HepG2 (cell line): Measurements from ENCODE around the gene RFC2. TPM values are rescaled to one million over a fixed set of nuclear protein-coding genes. Genes with fewer than 3 reads are reported as not detected.
A peak's percentile ranks its signal among the peaks of the same experiment; 100 is the strongest.

Experiments
- ELF3 ChIP-seq: IDR thresholded peaks from 2 replicates; pipeline ENCODE4 v1.6.1; 2016; ENCODE audit warnings: missing genetic modification reagents, missing compliant biosample characterization
- ETS1 ChIP-seq: sonication (generic); formaldehyde crosslinking; IDR thresholded peaks from 2 replicates; pipeline ENCODE4 v1.4.0; 2020; ENCODE audit warnings: missing genetic modification reagents
- FIP1L1 ChIP-seq: fragments of 200-400 bp; formaldehyde crosslinking; IDR thresholded peaks from 2 replicates; pipeline ENCODE4 v1.6.1; 2018; ENCODE audit warnings: low read depth, mild to moderate bottlenecking, low read length, moderate library complexity, borderline replicate concordance; ENCODE audit not compliant: insufficient read depth
- FOSL1 ChIP-seq: sonication (generic); formaldehyde crosslinking; IDR thresholded peaks from 2 replicates; pipeline ENCODE4 v1.9.0; 2021; ENCODE audit warnings: missing genetic modification reagents, borderline replicate concordance
- FOXP1 ChIP-seq, 2 experiments: fragments of 450-650 bp in 1 of 2; IDR thresholded peaks; 2 replicates each; pipeline ENCODE4 v1.6.1; 2017 to 2018; ENCODE audit warnings: antibody characterized with exemption in 1 of 2
- HMG20A ChIP-seq: IDR thresholded peaks from 2 replicates; pipeline ENCODE4 v1.6.1; 2016; ENCODE audit warnings: borderline replicate concordance
- HNRNPL ChIP-seq: fragments of 200-400 bp; formaldehyde crosslinking; IDR thresholded peaks from 2 replicates; pipeline ENCODE4 v1.6.1; 2017; ENCODE audit warnings: mild to moderate bottlenecking, low read depth, low read length
- KLF12 ChIP-seq: sonication (generic); formaldehyde crosslinking; IDR thresholded peaks from 2 replicates; pipeline ENCODE4 v1.4.0; 2020; ENCODE audit warnings: missing genetic modification reagents, borderline replicate concordance
- KLF16 ChIP-seq, 2 experiments: sonication (generic) in 1 of 2; formaldehyde crosslinking in 1 of 2; IDR thresholded peaks; 2 replicates each; pipeline versions ENCODE4 v1.6.1 to v1.8.0; 2016 to 2023; ENCODE audit warnings: missing genetic modification reagents in 2 of 2, missing compliant biosample characterization in 1 of 2
- KLF6 ChIP-seq: IDR thresholded peaks from 2 replicates; pipeline ENCODE4 v1.8.0; 2016; ENCODE audit warnings: missing biosample characterization, missing genetic modification reagents
- MIXL1 ChIP-seq: IDR thresholded peaks from 2 replicates; pipeline ENCODE4 v1.6.1; 2016
- PHF5A ChIP-seq: IDR thresholded peaks from one replicate; pipeline ENCODE4 v1.6.1; 2018; ENCODE audit warnings: low read depth, missing genetic modification reagents; ENCODE audit not compliant: unreplicated experiment
- PLRG1 ChIP-seq: fragments of 450-650 bp; conservative IDR thresholded peaks from 2 replicates; pipeline ENCODE4 v1.6.1; 2016
- PRPF4 ChIP-seq: fragments of 200-400 bp; formaldehyde crosslinking; IDR thresholded peaks from 2 replicates; pipeline ENCODE4 v1.6.1; 2016; ENCODE audit warnings: low read length, low read depth; ENCODE audit not compliant: poor library complexity, severe bottlenecking
- REPIN1 ChIP-seq: sonication (generic); formaldehyde crosslinking; IDR thresholded peaks from 2 replicates; pipeline ENCODE4 v1.8.0; 2022; ENCODE audit warnings: missing genetic modification reagents, low read depth, mild to moderate bottlenecking, borderline replicate concordance
- SATB2 ChIP-seq: sonication (generic); formaldehyde crosslinking; IDR thresholded peaks from 2 replicates; pipeline ENCODE4 v1.5.0; 2020; ENCODE audit warnings: missing genetic modification reagents
- SIX1 ChIP-seq: sonication (generic); formaldehyde crosslinking; IDR thresholded peaks from 2 replicates; pipeline ENCODE4 v1.4.0; 2020; ENCODE audit warnings: missing genetic modification reagents, borderline replicate concordance
- SIX4 ChIP-seq: sonication (generic); formaldehyde crosslinking; IDR thresholded peaks from 2 replicates; pipeline ENCODE4 v1.4.0; 2020; ENCODE audit warnings: missing genetic modification reagents
- TEF ChIP-seq: sonication (generic); formaldehyde crosslinking; IDR thresholded peaks from 2 replicates; pipeline ENCODE4 v1.5.0; 2020; ENCODE audit warnings: missing genetic modification reagents
- ZBTB4 ChIP-seq: sonication (generic); formaldehyde crosslinking; IDR thresholded peaks from 2 replicates; pipeline ENCODE4 v1.4.0; 2020; ENCODE audit warnings: missing genetic modification reagents, mild to moderate bottlenecking, borderline replicate concordance
- ZNF549 ChIP-seq: sonication (generic); formaldehyde crosslinking; IDR thresholded peaks from 2 replicates; pipeline ENCODE4 v1.5.0; 2020; ENCODE audit warnings: missing genetic modification reagents
- ZNF570 ChIP-seq: sonication (generic); formaldehyde crosslinking; IDR thresholded peaks from 2 replicates; pipeline ENCODE4 v1.4.0; 2020; ENCODE audit warnings: mild to moderate bottlenecking, missing genetic modification reagents, borderline replicate concordance
- ZNF597 ChIP-seq: sonication (generic); formaldehyde crosslinking; IDR thresholded peaks from 2 replicates; pipeline ENCODE4 v1.5.0; 2020; ENCODE audit warnings: missing genetic modification reagents
- ZNF703 ChIP-seq: sonication (generic); formaldehyde crosslinking; IDR thresholded peaks from 2 replicates; pipeline ENCODE4 v1.5.1; 2020; ENCODE audit warnings: missing genetic modification reagents, mild to moderate bottlenecking, moderate library complexity, borderline replicate concordance
- ZNF772 ChIP-seq: sonication (generic); formaldehyde crosslinking; IDR thresholded peaks from 2 replicates; pipeline ENCODE4 v1.5.0; 2020; ENCODE audit warnings: mild to moderate bottlenecking, missing genetic modification reagents
- polyA plus RNA-seq, 8 experiments: library from polyadenylated mRNA; depleted of rRNA in 3 of 8; stranded (reverse) in 7 of 8; unstranded in 1 of 8; fragments of >200 nt; fragmentation: Illumina TruSeq in 4 of 8; extraction: Trizol in 4 of 8; gene quantifications; 2 replicates each; pipeline versions ENCODE4 v1.2.1 to v1.2.3, GENCODE V29; 2011 to 2016; ENCODE audit warnings: low read depth in 4 of 8, missing spikeins in 1 of 8, mixed read lengths in 1 of 8; ENCODE audit not compliant: insufficient read depth in 1 of 8
- total RNA-seq, 5 experiments: library from RNA; depleted of rRNA; stranded (reverse); fragments of >200 nt; fragmentation: Illumina TruSeq; extraction: Trizol; gene quantifications; 2 replicates each; pipeline ENCODE4 v1.2.3, GENCODE V29; 2016; ENCODE audit warnings: low read depth in 1 of 5

Gene RFC2
- total and polyA plus RNA-seq, 2 of the 13 experiments (the other 11 are each of a cell fraction or from before 2014, with no cell fraction given), result 14.6 to 43.5 TPM

- TF ChIP-seq ZNF570 (no peak), SIX1 (CRISPR knock-in tag) (no peak; the same call in 1 of the 2 replicates), KLF6 (CRISPR knock-in tag) (peak; percentile 55; the same call in 1 of the 2 replicates), PRPF4 (no peak), FOXP1 (IDR thresholded peaks at IDR 0.05) (no peak), FOXP1 (CRISPR knock-in tag; IDR thresholded peaks at IDR 0.05) (no peak), ZNF549 (no peak), SIX4 (no peak), PLRG1 (no peak), ZNF703 (CRISPR knock-in tag) (no peak), HMG20A (0 out of 2 replicates have a peak, but pooled peaks have one; percentile 54), KLF12 (no peak), REPIN1 (no peak), MIXL1 (CRISPR knock-in tag) (peak; percentile 73), FOSL1 (CRISPR knock-in tag) (no peak), ZNF772 (CRISPR knock-in tag) (peak; percentile 42; the same call in 1 of the 2 replicates), TEF (CRISPR knock-in tag) (no peak), ETS1 (CRISPR knock-in tag) (no peak), ZNF597 (CRISPR knock-in tag) (no peak), HNRNPL (peak; percentile 53; the same call in 1 of the 2 replicates), SATB2 (CRISPR knock-in tag) (no peak), ELF3 (CRISPR knock-in tag) (no peak; the same call in 1 of the 2 replicates), FIP1L1 (no peak), ZBTB4 (CRISPR knock-in tag) (no peak), PHF5A (peak; percentile 65), KLF16 (CRISPR knock-in tag; IDR thresholded peaks at IDR 0.05) (peak in 1 of 2 experiments; percentile 32; a peak in 1 of 4 replicates)
These were observed 38.8 kb upstream of the RFC2 start (continued) for GRCh38 chr7:74292757-74293576.
